GM21737 (cell line): ENCODE results near the gene PCDH15.
"Not testable (repeated sequence)": the region's sequence is repeated elsewhere in the genome, so short reads cannot be mapped to it uniquely, and the experiment has no call there.

Experiments used
- ATAC-seq: cut with Tn5 transposase; IDR thresholded peaks from one replicate; pipeline ENCODE4 v1.9.1; 2021; ENCODE audit warnings: mild to moderate bottlenecking, moderate library complexity; ENCODE audit not compliant: unreplicated experiment

PCDH15 gene

GRCh38 chr10:54010337-54010933 is 790.6 kb downstream of the PCDH15 start:
- ATAC-seq = no peak

- ATAC-seq = no peak
Measured at GRCh38 chr10:54009672-54010071, 791.4 kb downstream of the PCDH15 start.

GRCh38 chr10:54002077-54002476 is 799.0 kb downstream of the PCDH15 start:
- no peak for ATAC-seq

DNA sequence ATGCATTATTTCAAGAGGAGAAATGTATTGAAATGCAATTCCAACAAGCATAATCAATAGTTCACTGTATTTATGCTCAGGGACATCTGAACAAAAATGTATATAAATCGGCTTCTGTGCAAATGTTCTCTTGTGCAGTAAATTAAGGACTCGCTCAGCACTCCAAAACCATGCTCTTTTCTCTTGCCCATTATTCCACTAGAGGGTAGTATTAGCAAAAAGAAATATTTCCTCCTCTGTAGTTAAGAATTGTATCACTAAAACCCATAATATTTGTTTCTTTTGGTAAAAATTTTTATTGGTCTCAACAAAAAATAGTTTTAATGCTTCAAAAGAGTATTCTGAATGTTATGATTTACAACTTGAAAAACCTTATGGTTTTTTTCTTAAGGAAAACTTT is 803.1 kb downstream of the PCDH15 start:
- no peak for ATAC-seq

DNA sequence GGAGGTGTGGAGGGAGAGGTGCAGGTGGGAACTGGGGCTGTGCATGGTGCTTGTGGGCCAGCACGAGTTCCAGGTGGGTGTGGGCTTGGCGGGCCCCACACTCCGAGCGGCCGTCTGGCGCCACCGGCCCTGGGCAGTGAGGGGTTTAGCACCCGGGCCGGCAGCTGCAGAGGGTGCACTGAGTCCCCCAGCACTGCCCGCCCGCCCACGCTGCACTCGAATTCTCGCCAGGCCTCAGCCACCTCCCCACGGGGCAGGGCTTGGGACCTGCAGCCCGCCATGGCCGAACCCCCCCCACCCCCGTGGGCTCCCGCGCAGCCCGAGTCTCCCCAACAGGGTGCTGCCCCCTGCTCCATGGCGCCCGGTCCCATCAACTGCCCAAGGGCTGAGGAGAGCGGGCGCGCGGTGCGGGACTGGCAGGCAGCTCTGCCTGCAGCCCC is 810.2 kb downstream of the PCDH15 start:
- ATAC-seq = no peak

- ATAC-seq = no peak
Measured at GRCh38 chr10:53983431-53983830, 817.6 kb downstream of the PCDH15 start.

DNA sequence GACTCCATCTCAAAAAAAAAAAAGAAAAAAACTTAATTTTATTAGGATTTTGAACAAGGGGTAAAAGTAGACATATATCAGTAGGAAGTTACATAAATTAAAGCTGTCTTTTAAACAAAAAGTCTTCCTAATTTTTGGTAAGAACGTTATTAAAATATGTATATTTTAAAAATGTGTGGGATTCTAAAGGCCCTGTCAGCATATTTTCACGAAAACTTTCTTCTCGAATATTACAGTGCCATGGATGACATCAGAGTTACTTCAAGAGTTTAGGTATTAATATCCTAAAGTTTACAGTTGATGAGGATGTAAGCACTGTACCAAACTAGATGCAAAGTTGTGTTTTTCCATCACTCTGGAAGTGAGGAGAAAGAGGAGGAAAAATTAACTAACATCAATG is 820.8 kb downstream of the PCDH15 start:
- ATAC-seq = no peak

DNA sequence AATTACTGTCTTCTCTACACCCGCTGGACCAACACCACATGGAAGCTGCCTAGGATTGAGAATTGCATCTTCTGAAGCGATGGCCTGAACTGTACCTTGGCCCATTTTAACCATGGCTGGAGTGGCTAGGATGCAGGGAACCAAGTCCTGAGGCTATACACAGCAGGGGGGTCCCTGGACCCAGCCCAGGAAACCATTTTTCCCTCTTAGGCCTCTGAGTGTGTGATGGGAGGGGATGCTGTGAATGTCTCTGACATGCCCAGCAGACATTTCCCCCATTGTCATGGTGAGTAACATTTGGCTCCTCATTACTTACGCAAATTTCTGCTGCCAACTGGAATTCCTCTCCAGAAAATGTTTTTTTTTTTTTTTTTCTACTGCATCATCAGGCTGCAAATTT is 822.7 kb downstream of the PCDH15 start:
- ATAC-seq = no peak

GRCh38 chr10:53977267-53977666 is 823.8 kb downstream of the PCDH15 start:
- no peak for ATAC-seq

DNA sequence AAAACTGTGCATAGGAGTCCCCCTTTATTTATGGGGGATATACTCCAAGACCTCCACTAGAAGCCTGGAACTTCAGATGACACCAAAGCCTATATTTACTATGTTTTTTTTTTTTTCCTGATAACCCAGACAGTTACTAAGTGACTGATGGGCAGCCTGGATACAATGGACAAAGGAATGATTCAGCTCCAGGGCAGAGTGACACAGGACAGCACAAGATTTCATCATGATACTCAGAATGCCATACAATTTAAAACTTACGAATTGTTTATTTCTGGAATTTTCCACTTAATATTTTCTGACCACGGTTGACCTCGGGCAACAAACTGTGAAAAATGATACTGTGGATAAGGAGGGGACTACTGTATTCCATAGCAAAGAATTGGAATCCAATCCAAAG is 843.6 kb downstream of the PCDH15 start:
- no peak for ATAC-seq

GRCh38 chr10:53955091-53955490 is 845.9 kb downstream of the PCDH15 start:
- no peak for ATAC-seq

DNA sequence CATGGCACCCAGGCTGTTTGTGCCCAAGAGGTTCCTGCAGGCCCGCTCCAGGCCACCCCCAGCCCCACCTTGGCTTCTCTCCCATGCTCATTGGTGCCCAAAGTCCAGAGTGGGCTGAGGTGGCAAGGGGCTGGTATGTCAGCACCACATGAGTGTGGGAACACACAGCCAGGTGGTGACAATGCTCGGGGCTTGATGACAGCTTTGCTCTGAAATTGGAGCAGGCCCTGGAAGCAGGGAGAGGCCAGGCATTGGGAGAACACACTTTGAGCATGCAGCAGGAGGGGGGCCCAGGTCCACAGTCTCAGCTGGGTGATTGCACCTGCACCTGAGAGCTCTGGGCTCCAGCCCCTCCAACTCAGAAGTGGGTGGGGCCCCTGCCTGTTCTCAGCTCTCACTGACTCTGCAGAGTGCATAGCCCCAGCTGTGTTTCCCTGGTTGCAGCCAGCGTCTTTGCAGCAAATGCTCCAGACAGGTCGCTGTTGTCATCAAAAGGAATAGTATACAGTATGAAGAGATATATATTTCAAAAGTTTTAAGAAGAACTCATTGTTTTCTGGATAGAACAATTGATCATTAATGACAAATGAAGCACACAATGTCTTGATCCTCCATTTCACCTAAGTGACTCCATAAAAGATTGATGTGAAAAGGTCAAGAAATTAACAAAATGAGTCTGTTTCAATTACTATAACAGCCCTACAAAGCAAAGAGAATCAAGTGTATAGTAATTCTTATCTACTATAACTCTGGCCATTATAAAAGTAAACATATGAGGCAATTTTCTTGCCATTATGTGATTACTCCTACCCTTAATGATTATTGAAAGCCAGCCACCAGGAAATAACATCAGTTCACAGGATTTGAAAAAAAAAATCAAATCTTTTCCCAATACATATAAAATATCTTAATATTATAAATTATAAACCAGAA is 848.1 kb downstream of the PCDH15 start:
- ATAC-seq = no peak

- ATAC-seq = no peak
Measured at GRCh38 chr10:53939654-53940053, 861.4 kb downstream of the PCDH15 start.

DNA sequence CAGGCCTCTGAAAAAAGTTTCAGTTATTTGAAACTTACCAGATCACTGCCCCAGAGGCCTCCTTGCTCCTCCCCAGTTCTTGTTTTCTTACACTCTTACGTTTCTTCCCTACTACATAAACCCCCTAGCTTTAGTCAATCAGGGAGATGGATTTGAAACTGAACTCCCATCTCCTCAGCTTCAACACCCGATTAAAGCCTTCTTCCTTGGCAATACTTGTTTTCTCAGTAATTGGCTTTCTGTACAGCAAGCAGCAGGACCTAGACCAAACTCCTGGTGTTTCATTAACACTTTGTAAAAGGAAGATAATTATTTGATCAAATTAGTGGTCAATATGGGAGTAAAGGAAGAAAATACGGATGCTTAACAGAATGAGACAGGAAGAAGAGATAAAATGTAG is 870.4 kb downstream of the PCDH15 start:
- ATAC-seq = no peak

DNA sequence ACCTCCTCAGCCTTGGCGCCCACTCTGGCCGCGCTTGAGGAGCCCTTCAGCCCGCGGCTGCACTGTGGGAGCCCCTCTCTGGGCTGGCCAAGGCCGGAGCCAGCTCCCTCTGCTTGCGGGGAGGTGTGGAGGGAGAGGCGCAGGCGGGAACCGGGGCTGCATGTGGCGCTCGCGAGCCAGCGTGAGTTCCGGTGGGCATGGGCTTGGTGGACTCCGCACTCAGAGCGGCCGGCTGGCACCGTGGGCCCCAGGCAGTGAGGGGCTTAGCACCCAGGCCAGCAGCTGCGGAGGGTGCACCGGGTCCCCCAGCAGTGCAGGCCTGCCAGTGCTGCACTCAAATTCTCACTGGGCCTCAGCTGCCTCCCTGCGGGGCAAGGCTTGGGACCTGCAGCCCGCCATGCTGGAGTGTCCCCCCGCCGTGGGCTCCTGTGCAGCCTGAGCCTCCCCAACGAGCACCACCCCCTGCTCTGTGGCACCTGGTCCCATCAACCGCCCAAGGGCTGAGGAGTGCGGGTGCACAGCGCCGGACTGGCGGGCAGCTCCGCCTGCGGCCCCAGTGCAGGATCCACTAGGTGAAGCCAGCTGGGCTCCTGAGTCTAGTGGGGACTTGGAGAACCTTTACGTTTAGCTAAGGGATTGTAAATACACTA is 876.9 kb downstream of the PCDH15 start:
- not testable (repeated sequence) for ATAC-seq

DNA sequence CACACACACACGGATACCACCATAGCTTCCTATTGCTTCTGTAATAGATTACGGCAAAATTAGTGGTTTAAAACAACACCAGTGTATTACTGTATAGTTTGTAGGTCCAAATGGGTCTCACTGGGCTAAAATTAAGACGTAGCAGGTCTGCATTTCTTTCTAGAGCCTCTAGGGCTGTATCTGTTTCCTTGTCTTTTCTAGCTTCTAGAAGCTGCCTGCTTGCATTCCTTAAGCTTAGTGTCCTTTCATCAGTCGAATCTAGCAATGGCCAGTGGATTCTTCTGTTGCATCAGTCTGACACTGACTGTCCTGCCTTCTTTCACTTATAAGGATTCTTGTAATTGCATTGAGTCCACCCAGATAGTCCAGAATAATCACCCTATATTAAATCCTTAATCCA is 882.3 kb downstream of the PCDH15 start:
- ATAC-seq = no peak

- ATAC-seq = no peak
Measured at GRCh38 chr10:53909791-53910190, 891.2 kb downstream of the PCDH15 start.

- no peak for ATAC-seq
Measured at GRCh38 chr10:53904506-53905241, 896.4 kb downstream of the PCDH15 start.

DNA sequence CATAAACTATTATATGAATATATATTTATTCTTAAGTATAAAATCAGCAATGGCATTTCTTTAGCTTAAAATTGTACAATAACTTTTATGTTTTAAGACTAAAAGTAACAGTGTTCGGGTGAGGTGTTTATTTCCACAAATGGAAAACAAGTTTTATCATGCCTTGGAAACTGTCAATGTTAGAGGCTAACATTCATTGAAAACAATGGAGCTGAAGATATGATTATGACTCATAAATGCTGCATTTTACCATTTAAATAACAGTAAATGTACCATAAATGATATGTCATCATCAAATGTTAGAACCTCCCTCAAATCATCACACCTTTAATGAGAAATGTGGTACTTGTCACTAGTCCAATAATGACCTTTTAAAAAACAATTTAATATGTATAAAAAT is 897.3 kb downstream of the PCDH15 start:
- no peak for ATAC-seq

DNA sequence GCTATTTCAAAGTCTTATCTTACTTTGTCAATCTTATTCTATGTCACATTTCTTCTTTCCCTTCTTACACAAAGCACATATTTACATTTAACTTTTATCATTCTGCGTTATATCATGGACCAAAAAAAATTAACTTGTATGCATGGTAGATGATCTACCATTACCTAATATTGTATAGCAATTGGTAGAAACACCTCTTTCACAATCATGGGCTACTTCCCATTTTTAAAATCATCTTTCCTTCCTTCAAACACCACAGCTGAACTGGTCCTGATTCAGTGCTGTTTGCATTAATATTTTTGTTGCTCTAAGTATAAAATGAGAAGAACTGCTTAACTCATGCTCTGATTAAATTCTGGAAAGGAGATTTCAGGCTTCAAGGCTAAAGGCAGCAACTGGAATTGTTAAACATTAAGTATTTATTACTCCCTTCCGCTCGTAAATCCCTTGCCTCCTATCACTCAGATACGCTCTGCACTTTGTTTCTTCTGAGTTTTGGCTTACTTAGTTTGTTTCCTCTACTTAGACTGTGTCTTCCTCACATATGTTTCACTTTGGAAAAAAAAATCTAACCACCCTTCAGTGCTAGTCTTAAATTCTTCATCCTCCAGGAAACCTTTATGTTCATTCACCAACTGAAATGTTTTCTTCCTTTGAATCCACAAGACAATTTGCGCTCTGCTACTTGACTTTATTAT is 901.4 kb downstream of the PCDH15 start:
- ATAC-seq = no peak

DNA sequence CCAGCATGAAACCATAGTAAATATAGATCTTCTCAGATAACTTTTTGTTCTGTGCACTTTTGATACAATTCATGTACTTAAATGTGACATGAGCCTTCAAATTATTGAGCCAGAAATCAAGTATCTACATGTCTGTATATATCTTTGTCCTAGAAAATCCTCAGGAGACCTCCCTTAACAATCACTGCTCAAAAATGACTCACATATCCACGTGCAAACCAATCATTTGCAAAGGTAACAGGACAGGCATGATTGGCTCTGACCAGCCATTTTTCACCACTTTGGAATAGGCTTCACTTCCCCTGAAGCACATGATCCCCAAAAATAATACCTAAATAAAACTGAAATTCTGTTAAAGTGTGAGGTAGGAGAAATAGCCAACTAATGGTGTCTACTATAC is 902.5 kb downstream of the PCDH15 start:
- ATAC-seq = no peak
